Naive B cell (primary cell): Measurements from ENCODE around the gene TTC39A. TPM values are rescaled to one million over a fixed set of nuclear protein-coding genes. Genes with fewer than 3 reads are reported as not detected.

Experiments used
- ATAC-seq, 2 donors: fragments of 150-1000 bp; cut with Tn5 transposase; 2 replicates each; pipeline ENCODE4 v1.10.0; 2021; ENCODE audit warnings: low read depth in 2 of 2, mild to moderate bottlenecking in 2 of 2, moderate library complexity in 2 of 2
- DNase-seq: peaks from one replicate; pipeline ENCODE4 v3.0.0; 2022
- H3K27ac Mint-ChIP-seq, 6 donors: one replicate each; pipeline ENCODE4 v1.8.0; 2020 to 2022; ENCODE audit warnings: mild to moderate bottlenecking in 6 of 6, mixed read lengths in 6 of 6, moderate library complexity in 5 of 6, inconsistent platforms in 2 of 6
- H3K27me3 Mint-ChIP-seq, 3 donors: one replicate each; pipeline ENCODE4 v1.8.0; 2021 to 2022; ENCODE audit warnings: mixed read lengths in 3 of 3, mild to moderate bottlenecking in 1 of 3
- H3K36me3 Mint-ChIP-seq, 2 donors: one replicate each; pipeline ENCODE4 v1.8.0; 2020 to 2022; ENCODE audit warnings: mixed read lengths in 2 of 2, inconsistent platforms in 1 of 2, mild to moderate bottlenecking in 1 of 2
- H3K4me1 Mint-ChIP-seq, 3 donors: one replicate each; pipeline ENCODE4 v1.8.0; 2020 to 2022; ENCODE audit warnings: mixed read lengths in 3 of 3, inconsistent platforms in 1 of 3, mild to moderate bottlenecking in 1 of 3, moderate library complexity in 1 of 3
- H3K4me3 Mint-ChIP-seq, 8 donors: one replicate each; pipeline ENCODE4 v1.8.0; 2020 to 2022; ENCODE audit warnings: mild to moderate bottlenecking in 8 of 8, mixed read lengths in 8 of 8, moderate library complexity in 8 of 8, inconsistent platforms in 2 of 8
- H3K9me3 Mint-ChIP-seq, 7 donors: one replicate each; pipeline ENCODE4 v1.8.0; 2020 to 2022; ENCODE audit warnings: mixed read lengths in 7 of 7, mild to moderate bottlenecking in 5 of 7, inconsistent platforms in 2 of 7, moderate library complexity in 1 of 7
- polyA plus RNA-seq, 6 donors: library from polyadenylated mRNA; unstranded; fragments of 300-500 nt; fragmentation: Illumina TruSeq; gene quantifications; one replicate each; pipeline ENCODE4 v1.2.3, GENCODE V29; 2021; ENCODE audit warnings: low read depth in 6 of 6

Gene TTC39A
- polyA plus RNA-seq, 6 donors from 2014 or later: not detected

- H3K27ac Mint-ChIP-seq: no peak overlapping the region
- DNase-seq (no peak), ATAC-seq (no peak)
- H3K27me3 Mint-ChIP-seq: no peaks in the 10 kb centered on the region
- no peaks in the 10 kb centered on the region for H3K36me3 Mint-ChIP-seq
- no peaks in the 10 kb centered on the region for H3K9me3 Mint-ChIP-seq
- peaks cover 13 to 15% (median 14%) of the 10 kb centered on the region in 3 donors for H3K4me1 Mint-ChIP-seq
- no peak overlapping the region for H3K4me3 Mint-ChIP-seq
These were observed 23.4 kb downstream of the TTC39A start for GRCh38 chr1:51306950-51307349.

- no peak overlapping the region for H3K27ac Mint-ChIP-seq
- H3K27me3 Mint-ChIP-seq: no peaks in the 10 kb centered on the region
- H3K4me1 Mint-ChIP-seq: peaks cover 0 to 5% (median 3%) of the 10 kb centered on the region in 3 donors
- no peak for DNase-seq
- H3K36me3 Mint-ChIP-seq: no peaks in the 10 kb centered on the region
- ATAC-seq: no peak
- H3K4me3 Mint-ChIP-seq: no peak overlapping the region
- no peaks in the 10 kb centered on the region for H3K9me3 Mint-ChIP-seq
These were observed 25.0 kb downstream of the TTC39A start for GRCh38 chr1:51305371-51305823.

DNA sequence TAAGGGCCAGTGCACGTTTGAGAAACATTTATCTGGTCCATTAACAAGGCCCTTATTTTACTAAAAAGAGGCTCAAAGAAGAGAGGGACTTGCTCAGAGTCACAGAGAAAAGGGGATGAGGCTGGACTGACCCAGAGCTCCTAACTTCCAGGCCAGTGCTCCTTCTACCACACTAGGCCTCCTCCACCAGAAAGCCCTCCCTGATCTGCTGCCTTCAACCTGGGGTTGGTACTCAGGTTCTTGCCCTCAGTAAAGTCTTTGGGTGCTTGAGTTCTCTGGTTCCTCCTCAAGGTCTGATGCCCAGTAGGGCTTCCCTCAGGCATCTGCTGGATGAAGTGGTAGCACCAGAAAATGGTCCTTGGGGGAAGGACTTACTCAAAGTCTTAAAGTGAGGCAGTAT lies 26.0 kb downstream of the TTC39A start:
- Mint-ChIP-seq H3K27ac (peak overlapping the region in 1 of 6 donors; percentile 62), H3K4me1 (peaks cover 0 to 5% (median 3%) of the 10 kb centered on the region in 3 donors), H3K27me3 (no peaks in the 10 kb centered on the region), H3K36me3 (no peaks in the 10 kb centered on the region), H3K4me3 (no peak overlapping the region), H3K9me3 (no peaks in the 10 kb centered on the region)
- DNase-seq: no peak
- ATAC-seq: no peak

GRCh38 chr1:51303751-51304251 lies 26.6 kb downstream of the TTC39A start:
- Mint-ChIP-seq H3K9me3 (no peaks in the 10 kb centered on the region), H3K4me3 (peak overlapping the region in 1 of 8 donors; percentile 76), H3K4me1 (peaks cover 0 to 5% (median 3%) of the 10 kb centered on the region in 3 donors), H3K36me3 (no peaks in the 10 kb centered on the region), H3K27ac (peak overlapping the region in 1 of 6 donors; percentile 9), H3K27me3 (peaks cover 0 to 2% (median 1%) of the 10 kb centered on the region in 3 donors)
- ATAC-seq: peak; percentile 46 to 52
- no peak for DNase-seq

- peaks cover 2 to 5% (median 3%) of the 10 kb centered on the region in 3 donors for H3K4me1 Mint-ChIP-seq
- H3K27me3 Mint-ChIP-seq: peaks cover 0 to 6% (median 6%) of the 10 kb centered on the region in 3 donors
- ATAC-seq (no peak), DNase-seq (no peak)
- H3K4me3 Mint-ChIP-seq: peak overlapping the region in 1 of 8 donors; percentile 76
- no peaks in the 10 kb centered on the region for H3K36me3 Mint-ChIP-seq
- no peaks in the 10 kb centered on the region for H3K9me3 Mint-ChIP-seq
- H3K27ac Mint-ChIP-seq: peak overlapping the region in 1 of 6 donors; percentile 9
These were observed 27.0 kb downstream of the TTC39A start for GRCh38 chr1:51303315-51303714.

DNA sequence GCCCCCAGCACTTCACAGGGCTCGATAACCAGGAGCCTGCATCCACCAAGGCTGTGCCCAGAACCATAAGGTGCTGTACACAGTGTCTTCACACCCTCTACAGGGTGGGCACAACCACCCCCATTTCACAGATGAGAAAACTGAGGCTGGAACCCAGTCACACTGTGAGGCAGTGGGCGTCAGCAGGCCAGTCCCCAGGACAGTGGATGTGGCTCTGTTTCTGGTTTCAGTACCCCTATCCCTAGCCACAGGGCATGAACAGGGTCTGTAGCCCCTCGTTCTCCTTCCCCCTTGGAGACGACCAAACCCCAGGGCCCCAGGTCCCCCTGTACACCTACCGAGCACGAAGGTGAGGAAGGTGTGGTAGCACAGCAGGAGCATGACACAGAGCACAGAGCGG lies 27.6 kb downstream of the TTC39A start:
- Mint-ChIP-seq H3K27me3 (peaks cover 4 to 12% (median 10%) of the 10 kb centered on the region in 3 donors), H3K4me3 (no peak overlapping the region), H3K9me3 (no peaks in the 10 kb centered on the region), H3K36me3 (no peaks in the 10 kb centered on the region), H3K4me1 (peaks cover 3 to 9% (median 5%) of the 10 kb centered on the region in 3 donors), H3K27ac (no peak overlapping the region)
- ATAC-seq: no peak
- DNase-seq: no peak

DNA sequence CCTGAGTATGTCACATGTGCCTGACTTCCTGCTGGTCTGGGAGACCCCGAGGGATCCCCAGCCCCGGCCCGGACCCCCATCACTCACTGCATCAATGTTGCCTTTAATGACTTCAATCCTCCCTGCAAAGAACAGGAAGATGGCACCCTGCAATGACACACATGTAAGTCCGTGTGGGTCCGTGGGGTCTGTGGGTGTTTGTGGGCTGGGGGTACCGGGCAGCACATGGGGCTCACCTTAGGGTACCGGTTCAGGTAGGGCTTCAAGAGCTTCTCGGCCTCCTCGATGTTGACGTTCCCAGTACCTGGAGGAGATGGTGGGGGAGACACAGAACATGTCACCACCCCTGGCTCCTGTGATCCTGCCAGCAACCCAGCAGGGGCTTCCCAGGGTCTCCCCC lies 28.1 kb downstream of the TTC39A start:
- peaks cover 5 to 13% (median 5%) of the 10 kb centered on the region in 3 donors for H3K4me1 Mint-ChIP-seq
- DNase-seq (no peak), ATAC-seq (no peak)
- H3K36me3 Mint-ChIP-seq: no peaks in the 10 kb centered on the region
- H3K4me3 Mint-ChIP-seq: no peak overlapping the region
- H3K9me3 Mint-ChIP-seq: no peaks in the 10 kb centered on the region
- H3K27ac Mint-ChIP-seq: no peak overlapping the region
- peaks cover 8 to 15% (median 14%) of the 10 kb centered on the region in 3 donors for H3K27me3 Mint-ChIP-seq

DNA sequence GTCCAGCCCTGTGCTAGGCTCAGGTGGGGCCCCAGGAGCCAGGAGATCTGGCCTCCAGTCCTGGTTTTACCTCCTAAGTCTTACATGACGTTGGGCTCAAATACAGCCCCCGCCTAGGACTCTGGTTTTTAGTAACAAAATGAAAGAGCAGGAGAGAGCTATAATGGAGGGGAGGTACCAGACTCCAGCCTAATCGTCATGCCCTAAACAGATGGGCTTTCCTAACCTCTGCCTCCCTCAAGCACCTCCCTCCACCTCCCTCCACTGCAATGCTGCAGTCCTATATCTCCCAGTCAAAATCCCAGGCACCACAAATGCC lies 28.6 kb downstream of the TTC39A start:
- ATAC-seq (no peak), DNase-seq (no peak)
- H3K27me3 Mint-ChIP-seq: peaks cover 8 to 16% (median 15%) of the 10 kb centered on the region in 3 donors
- no peaks in the 10 kb centered on the region for H3K36me3 Mint-ChIP-seq
- no peak overlapping the region for H3K4me3 Mint-ChIP-seq
- H3K9me3 Mint-ChIP-seq: no peaks in the 10 kb centered on the region
- H3K27ac Mint-ChIP-seq: peak overlapping the region in 2 of 6 donors; percentile 38 to 57
- peaks cover 8 to 17% (median 9%) of the 10 kb centered on the region in 3 donors for H3K4me1 Mint-ChIP-seq

DNA sequence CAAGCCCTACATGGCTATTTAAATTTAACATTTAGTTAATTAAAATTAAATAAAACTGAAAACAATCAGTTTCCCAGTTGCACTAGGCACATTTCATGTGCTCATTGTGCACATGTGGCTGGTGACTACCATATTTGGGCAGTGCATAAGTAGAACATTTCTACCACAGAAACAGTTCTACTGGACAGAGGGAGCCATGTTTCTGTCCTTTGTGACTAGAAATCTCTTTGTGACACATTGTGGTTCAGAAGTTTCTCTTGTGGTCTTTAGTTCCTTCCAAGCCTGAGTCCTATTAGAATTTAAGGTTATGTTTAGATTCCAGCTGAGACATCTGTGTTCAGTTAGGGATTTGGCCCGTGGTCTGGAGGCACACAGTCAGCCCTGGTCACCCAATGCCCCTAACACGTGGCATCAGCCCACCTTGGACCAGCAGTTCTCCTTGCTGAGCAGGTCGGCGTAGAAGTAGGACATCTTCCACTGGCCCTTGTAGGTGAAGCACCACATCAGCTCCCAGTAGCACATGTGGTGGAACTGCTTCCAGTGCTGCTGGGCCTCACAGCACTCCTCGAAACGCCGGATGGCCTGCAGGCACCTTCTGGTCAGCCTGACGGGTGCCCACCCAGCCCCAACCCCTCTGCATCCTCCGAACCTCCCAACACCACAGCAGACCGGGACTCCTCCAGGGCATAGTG lies 29.1 kb downstream of the TTC39A start:
- H3K4me1 Mint-ChIP-seq: peaks cover 12 to 20% (median 13%) of the 10 kb centered on the region in 3 donors
- DNase-seq (no peak), ATAC-seq (no peak)
- H3K27me3 Mint-ChIP-seq: peaks cover 8 to 16% (median 15%) of the 10 kb centered on the region in 3 donors
- H3K36me3 Mint-ChIP-seq: no peaks in the 10 kb centered on the region
- H3K4me3 Mint-ChIP-seq: no peak overlapping the region
- no peaks in the 10 kb centered on the region for H3K9me3 Mint-ChIP-seq
- no peak overlapping the region for H3K27ac Mint-ChIP-seq

- Mint-ChIP-seq H3K4me3 (no peak overlapping the region), H3K36me3 (no peaks in the 10 kb centered on the region)
These were observed 30.2 kb downstream of the TTC39A start for GRCh38 chr1:51299981-51300670.

DNA sequence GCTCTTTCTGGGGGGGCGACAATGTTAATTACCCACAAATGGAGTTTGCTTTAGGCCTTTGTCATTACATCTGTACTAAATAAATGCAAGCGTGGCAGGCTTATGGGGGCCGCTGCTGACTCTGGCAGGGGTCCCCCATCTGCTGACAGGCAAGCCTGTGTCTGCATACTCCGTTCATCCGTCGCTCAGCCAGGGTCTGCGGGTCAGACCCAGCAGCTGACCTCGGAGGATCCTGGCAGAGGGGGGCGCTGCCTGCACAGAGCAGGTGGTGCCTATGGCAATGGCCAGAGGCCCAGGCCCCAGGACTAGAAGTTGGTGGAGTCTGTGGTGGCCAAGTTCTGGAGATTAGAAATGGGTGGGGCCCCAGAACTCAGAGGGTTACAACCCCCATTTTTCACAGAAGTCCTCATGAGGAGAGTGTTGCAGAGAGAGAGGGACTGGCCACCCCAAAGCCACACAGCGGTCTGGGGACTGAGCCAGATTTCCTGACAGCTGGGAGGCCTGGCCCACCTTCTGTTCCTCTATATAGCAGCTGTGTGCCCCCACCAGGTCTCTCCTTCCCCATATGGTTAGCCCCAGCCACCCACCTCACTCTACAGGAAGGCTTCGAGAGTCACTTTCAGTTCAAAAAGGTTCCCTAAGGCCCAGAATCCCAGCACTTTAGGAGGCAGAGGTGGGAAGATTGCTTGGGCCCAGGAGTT lies 31.0 kb downstream of the TTC39A start:
- no peaks in the 10 kb centered on the region for H3K36me3 Mint-ChIP-seq
- peak overlapping the region in 1 of 6 donors; percentile 37 for H3K27ac Mint-ChIP-seq
- ATAC-seq (no peak), DNase-seq (no peak)
- peaks cover 8 to 16% (median 15%) of the 10 kb centered on the region in 3 donors for H3K27me3 Mint-ChIP-seq
- H3K9me3 Mint-ChIP-seq: no peaks in the 10 kb centered on the region
- H3K4me1 Mint-ChIP-seq: peaks cover 12 to 20% (median 16%) of the 10 kb centered on the region in 3 donors
- no peak overlapping the region for H3K4me3 Mint-ChIP-seq

More at GRCh38 chr1:51299981-51300670, 30.2 kb downstream of the TTC39A start:
- Mint-ChIP-seq H3K9me3 (no peaks in the 10 kb centered on the region), H3K4me1 (peaks cover 12 to 20% (median 16%) of the 10 kb centered on the region in 3 donors), H3K27ac (no peak overlapping the region), H3K27me3 (peaks cover 8 to 16% (median 15%) of the 10 kb centered on the region in 3 donors)
- ATAC-seq (no peak), DNase-seq (no peak)

DNA sequence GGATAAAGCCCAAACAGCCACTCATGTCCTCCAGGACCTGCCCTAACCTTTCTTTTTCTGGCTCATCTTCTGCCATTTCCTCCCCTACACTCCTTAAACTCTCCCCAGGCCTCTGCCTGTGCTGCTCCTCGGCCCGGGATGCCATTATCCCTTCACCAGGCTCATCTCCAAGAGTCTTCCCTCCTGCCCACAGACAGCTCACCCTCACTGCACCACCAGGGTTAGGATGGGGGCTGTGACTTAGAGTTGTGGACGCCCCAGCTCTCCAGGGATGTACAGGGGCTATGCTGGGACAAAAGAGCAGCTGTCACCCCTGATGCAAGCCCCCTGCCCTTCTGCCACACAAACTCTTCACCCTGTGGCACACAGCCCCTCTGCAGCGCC lies 32.0 kb downstream of the TTC39A start:
- DNase-seq: no peak
- Mint-ChIP-seq H3K27me3 (peaks cover 8 to 16% (median 15%) of the 10 kb centered on the region in 3 donors), H3K9me3 (no peaks in the 10 kb centered on the region), H3K27ac (no peak overlapping the region), H3K4me1 (peaks cover 12 to 15% (median 13%) of the 10 kb centered on the region in 3 donors), H3K36me3 (no peaks in the 10 kb centered on the region), H3K4me3 (peak overlapping the region in 2 of 8 donors; percentile 56 to 67)
- ATAC-seq: no peak
